ENCODE measurements around the gene ITGB7. TPM values are rescaled to one million over a fixed set of nuclear protein-coding genes. Genes with fewer than 3 reads are reported as not detected.

ITGB7 gene
- total and polyA plus RNA-seq, 4 experiments from 2014 or later, result 271 to 397 (median 378) TPM

- intact Hi-C loops (cut with micrococcal nuclease), result loop anchor here (1.0 kb wide), 2 partner anchors 12 to 19 kb away; no protein-coding TSS in a partner anchor
- Histone ChIP-seq H3K27ac (ENCODE audit: low read depth, low read length) (peak within 1 kb of the TSS; percentile 71), H3K27me3 (ENCODE audit: insufficient read depth, low read length) (no peaks in the 10 kb centered on the region), H3K4me3 (ENCODE audit: low read length in 2 of 2) (peak within 1 kb of the TSS; percentile 63 to 90), H3K36me3 (ENCODE audit: insufficient read depth, low read length) (peaks cover 3% of the 10 kb centered on the region), H3K9me3 (ENCODE audit: control insufficient read depth in 1 of 2, low read length in 2 of 2) (no peaks in the 10 kb centered on the region), H3K4me1 (ENCODE audit: insufficient read depth, low read length) (peaks cover 92% of the 10 kb centered on the region)
- POLR2A ChIA-PET (ENCODE audit: partially characterized antibody), result interaction anchor here (0.5 to 16.9 kb wide), 4 partner anchors 14 to 128 kb away, joined by 3 to 333 read pairs (median 4); partner anchors contain the start of gene ITGB7
- Mint-ChIP-seq H3K36me3 (peaks cover 2 to 13% of the 10 kb centered on the region in 2 donors), H3K4me1 (peaks cover 55 to 89% (median 74%) of the 10 kb centered on the region in 4 donors), H3K4me3 (peak within 1 kb of the TSS; percentile 87 to 98 (median 93)), H3K9me3 (no peaks in the 10 kb centered on the region), H3K27me3 (no peaks in the 10 kb centered on the region), H3K27ac (peak within 1 kb of the TSS; percentile 89 to 98 (median 95))
- peak; percentile 64 to 83 (median 67) for DNase-seq
- CTCF ChIA-PET (ENCODE audit: partially characterized antibody), result interaction anchor here (1.2 to 2.4 kb wide), 5 partner anchors 9 to 22 kb away, joined by 3 to 7 read pairs (median 5); no protein-coding TSS in a partner anchor
These were observed 25.0 kb upstream of the ITGB7 start, which contains the start of gene RARG for GRCh38 chr12:53231921-53232645. Gene RARG (minus strand): TSS chr12:53232209. CDS start chr12:53227545, 4,664 bp downstream.

DNA sequence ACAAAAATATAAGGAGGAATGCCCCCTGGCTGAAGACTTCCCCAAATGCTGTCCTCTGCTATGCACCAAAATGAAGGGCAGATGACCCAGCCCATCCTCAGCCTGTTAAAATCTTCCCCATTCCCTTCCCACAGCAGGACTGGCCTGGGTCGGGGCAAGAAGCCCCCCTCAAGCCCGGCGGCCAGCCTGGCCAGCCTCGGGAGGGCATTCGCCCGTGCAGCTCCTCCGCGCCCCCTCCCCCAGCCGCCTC lies 24.5 kb upstream of the ITGB7 start:
- ChIA-PET CTCF (ENCODE audit: partially characterized antibody) (interaction anchor here (1.2 to 2.4 kb wide), 3 partner anchors 16 to 22 kb away, joined by 3 to 6 read pairs (median 5); no protein-coding TSS in a partner anchor), POLR2A (ENCODE audit: partially characterized antibody) (interaction anchor here (1.1 to 16.9 kb wide), 2 partner anchors 13 to 25 kb away, joined by 4 to 333 read pairs; partner anchors contain the start of gene ITGB7)
- Histone ChIP-seq H3K27me3 (ENCODE audit: insufficient read depth, low read length) (no peaks in the 10 kb centered on the region), H3K9me3 (ENCODE audit: control insufficient read depth in 1 of 2, low read length in 2 of 2) (no peaks in the 10 kb centered on the region), H3K4me3 (ENCODE audit: low read length in 2 of 2) (peak overlapping the region; percentile 54 to 57), H3K27ac (ENCODE audit: low read depth, low read length) (peak overlapping the region; percentile 68), H3K36me3 (ENCODE audit: insufficient read depth, low read length) (peaks cover 3% of the 10 kb centered on the region), H3K4me1 (ENCODE audit: insufficient read depth, low read length) (peaks cover 90% of the 10 kb centered on the region)
- Mint-ChIP-seq H3K4me1 (peaks cover 54 to 89% (median 73%) of the 10 kb centered on the region in 4 donors), H3K27ac (peak overlapping the region in 6 of 7 donors; percentile 48 to 98 (median 90)), H3K27me3 (no peaks in the 10 kb centered on the region), H3K9me3 (no peaks in the 10 kb centered on the region), H3K4me3 (peak overlapping the region; percentile 72 to 89 (median 80)), H3K36me3 (peaks cover 5 to 17% of the 10 kb centered on the region in 2 donors)
- intact Hi-C loops (cut with micrococcal nuclease), result no loop called here
- no peak for DNase-seq

GRCh38 chr12:53230108-53230845 lies 23.2 kb upstream of the ITGB7 start:
- CTCF ChIA-PET (ENCODE audit: partially characterized antibody), result interaction anchor here (0.8 to 1.3 kb wide), 2 partner anchors 14 to 24 kb away, joined by 3 to 6 read pairs; no protein-coding TSS in a partner anchor
- POLR2A ChIA-PET (ENCODE audit: partially characterized antibody), result interaction anchor here (0.8 to 16.9 kb wide), 5 partner anchors 12 to 65 kb away, joined by 3 to 333 read pairs (median 4); partner anchors contain the start of gene PFDN5
- H3K27me3 Mint-ChIP-seq, result no peaks in the 10 kb centered on the region
- no peaks in the 10 kb centered on the region for H3K27me3 ChIP-seq (ENCODE audit: insufficient read depth, low read length)
- peaks cover 3% of the 10 kb centered on the region for H3K36me3 ChIP-seq (ENCODE audit: insufficient read depth, low read length)
- H3K27ac Mint-ChIP-seq, result peak overlapping the region; percentile 73 to 98 (median 90)
- peaks cover 5 to 17% of the 10 kb centered on the region in 2 donors for H3K36me3 Mint-ChIP-seq
- no peak overlapping the region for H3K4me3 ChIP-seq (ENCODE audit: low read length in 2 of 2)
- peaks cover 85% of the 10 kb centered on the region for H3K4me1 ChIP-seq (ENCODE audit: insufficient read depth, low read length)
- H3K9me3 Mint-ChIP-seq, result no peaks in the 10 kb centered on the region
- H3K9me3 ChIP-seq (ENCODE audit: control insufficient read depth in 1 of 2, low read length in 2 of 2), result no peaks in the 10 kb centered on the region
- intact Hi-C loops (cut with micrococcal nuclease), result no loop called here
- peaks cover 44 to 86% (median 69%) of the 10 kb centered on the region in 4 donors for H3K4me1 Mint-ChIP-seq
- peak overlapping the region; percentile 68 for H3K27ac ChIP-seq (ENCODE audit: low read depth, low read length)
- peak in 1 of 5 donors; percentile 58 for DNase-seq
- peak overlapping the region; percentile 16 to 85 (median 70) for H3K4me3 Mint-ChIP-seq

GRCh38 chr12:53229454-53229853 lies 22.4 kb upstream of the ITGB7 start:
- H3K36me3 Mint-ChIP-seq, result peaks cover 5 to 17% of the 10 kb centered on the region in 2 donors
- DNase-seq, result no peak
- no peaks in the 10 kb centered on the region for H3K9me3 Mint-ChIP-seq
- Histone ChIP-seq H3K4me1 (ENCODE audit: insufficient read depth, low read length) (peaks cover 85% of the 10 kb centered on the region), H3K9me3 (ENCODE audit: control insufficient read depth in 1 of 2, low read length in 2 of 2) (no peaks in the 10 kb centered on the region), H3K36me3 (ENCODE audit: insufficient read depth, low read length) (peaks cover 3% of the 10 kb centered on the region), H3K27ac (ENCODE audit: low read depth, low read length) (no peak overlapping the region), H3K27me3 (ENCODE audit: insufficient read depth, low read length) (no peaks in the 10 kb centered on the region), H3K4me3 (ENCODE audit: low read length in 2 of 2) (no peak overlapping the region)
- intact Hi-C loops (cut with micrococcal nuclease), result no loop called here
- H3K27ac Mint-ChIP-seq, result peak overlapping the region; percentile 73 to 98 (median 86)
- ChIA-PET CTCF (ENCODE audit: partially characterized antibody) (interaction anchor here (0.8 to 1.4 kb wide), 2 partner anchors 9 to 13 kb away, joined by 3 to 4 read pairs; no protein-coding TSS in a partner anchor), POLR2A (ENCODE audit: partially characterized antibody) (interaction anchor here (0.8 to 16.9 kb wide), 7 partner anchors 11 to 66 kb away, joined by 3 to 333 read pairs (median 4); partner anchors contain the start of gene PFDN5)
- peaks cover 47 to 86% (median 70%) of the 10 kb centered on the region in 4 donors for H3K4me1 Mint-ChIP-seq
- peak overlapping the region in 6 of 8 donors; percentile 5 to 68 (median 40) for H3K4me3 Mint-ChIP-seq
- H3K27me3 Mint-ChIP-seq, result no peaks in the 10 kb centered on the region

GRCh38 chr12:53227836-53228235 lies 20.8 kb upstream of the ITGB7 start:
- DNase-seq, result no peak
- no peaks in the 10 kb centered on the region for H3K27me3 ChIP-seq (ENCODE audit: insufficient read depth, low read length)
- H3K9me3 Mint-ChIP-seq, result no peaks in the 10 kb centered on the region

GRCh38 chr12:53227341-53227740 lies 20.3 kb upstream of the ITGB7 start:
- ChIA-PET POLR2A (ENCODE audit: partially characterized antibody) (interaction anchor here (1.3 to 1.5 kb wide), 3 partner anchors 8 to 27 kb away, joined by 3 to 5 read pairs (median 3); a partner anchor contains a TSS), CTCF (ENCODE audit: partially characterized antibody) (no interaction called here)
- peak overlapping the region in 3 of 8 donors; percentile 36 to 55 (median 53) for H3K4me3 Mint-ChIP-seq
- no peak for DNase-seq
- H3K36me3 Mint-ChIP-seq, result peaks cover 5 to 18% of the 10 kb centered on the region in 2 donors
- no peak overlapping the region for H3K4me3 ChIP-seq (ENCODE audit: low read length in 2 of 2)
- H3K36me3 ChIP-seq (ENCODE audit: insufficient read depth, low read length), result peaks cover 3% of the 10 kb centered on the region
- H3K27me3 ChIP-seq (ENCODE audit: insufficient read depth, low read length), result no peaks in the 10 kb centered on the region
- H3K27ac ChIP-seq (ENCODE audit: low read depth, low read length), result no peak overlapping the region
- peaks cover 51 to 87% (median 71%) of the 10 kb centered on the region in 4 donors for H3K4me1 Mint-ChIP-seq
- H3K9me3 ChIP-seq (ENCODE audit: control insufficient read depth in 1 of 2, low read length in 2 of 2), result no peaks in the 10 kb centered on the region
- H3K9me3 Mint-ChIP-seq, result no peaks in the 10 kb centered on the region
- H3K27ac Mint-ChIP-seq, result peak overlapping the region in 4 of 7 donors; percentile 59 to 98 (median 84)
- H3K27me3 Mint-ChIP-seq, result no peaks in the 10 kb centered on the region
- intact Hi-C loops (cut with micrococcal nuclease), result no loop called here
- peaks cover 85% of the 10 kb centered on the region for H3K4me1 ChIP-seq (ENCODE audit: insufficient read depth, low read length)

More at GRCh38 chr12:53227836-53228235, 20.8 kb upstream of the ITGB7 start:
- Histone ChIP-seq H3K36me3 (ENCODE audit: insufficient read depth, low read length) (peaks cover 3% of the 10 kb centered on the region), H3K9me3 (ENCODE audit: control insufficient read depth in 1 of 2, low read length in 2 of 2) (no peaks in the 10 kb centered on the region), H3K4me3 (ENCODE audit: low read length in 2 of 2) (no peak overlapping the region), H3K4me1 (ENCODE audit: insufficient read depth, low read length) (peaks cover 85% of the 10 kb centered on the region), H3K27ac (ENCODE audit: low read depth, low read length) (peak overlapping the region; percentile 6)
- CTCF ChIA-PET (ENCODE audit: partially characterized antibody), result no interaction called here
- H3K4me3 Mint-ChIP-seq, result peak overlapping the region in 1 of 8 donors; percentile 65
- H3K4me1 Mint-ChIP-seq, result peaks cover 52 to 87% (median 72%) of the 10 kb centered on the region in 4 donors
- H3K27ac Mint-ChIP-seq, result peak overlapping the region in 5 of 7 donors; percentile 57 to 98 (median 82)
- intact Hi-C loops (cut with micrococcal nuclease), result no loop called here
- H3K36me3 Mint-ChIP-seq, result peaks cover 5 to 18% of the 10 kb centered on the region in 2 donors
- POLR2A ChIA-PET (ENCODE audit: partially characterized antibody), result interaction anchor here (0.9 to 1.5 kb wide), 4 partner anchors 8 to 27 kb away, joined by 3 to 5 read pairs (median 3); a partner anchor contains a TSS
- no peaks in the 10 kb centered on the region for H3K27me3 Mint-ChIP-seq
